ENCODE measurements around the gene ZNF599.
"Not testable (repeated sequence)": the region's sequence is repeated elsewhere in the genome, so short reads cannot be mapped to it uniquely, and the experiment has no call there.

ZNF599 gene

GRCh38 chr19:34772697-34773554 lies at the start of gene ZNF599:
ZNF599 (minus strand) TSS chr19:34773215; CDS start chr19:34772841, 374 bp downstream.
- peak; percentile 86 for DNase-seq (ENCODE audit: insufficient read length, low spot score)
- FAIRE-seq = peak; percentile 86
- peak; percentile 87 for TF ChIP-seq POLR2A (IDR thresholded peaks at IDR 0.05; ENCODE audit: low read depth, low read length)

- no peak for TF ChIP-seq POLR2A (IDR thresholded peaks at IDR 0.05; ENCODE audit: low read depth, low read length)
- no peak for DNase-seq (ENCODE audit: insufficient read length, low spot score)
- no peak for FAIRE-seq
These were observed 45.3 kb upstream of the ZNF599 start for GRCh38 chr19:34818270-34818669.

- DNase-seq (ENCODE audit: insufficient read length, low spot score) (no peak), FAIRE-seq (no peak)
- no peak for TF ChIP-seq POLR2A (IDR thresholded peaks at IDR 0.05; ENCODE audit: low read depth, low read length)
These were observed 43.7 kb upstream of the ZNF599 start for GRCh38 chr19:34816708-34817107.

GRCh38 chr19:34808566-34808965 lies 35.6 kb upstream of the ZNF599 start:
- peak; percentile 6 for FAIRE-seq
- no peak for TF ChIP-seq POLR2A (IDR thresholded peaks at IDR 0.05; ENCODE audit: low read depth, low read length)
- DNase-seq (ENCODE audit: insufficient read length, low spot score) = peak; percentile 40

- FAIRE-seq = no peak
- no peak for DNase-seq (ENCODE audit: insufficient read length, low spot score)
- no peak for TF ChIP-seq POLR2A (IDR thresholded peaks at IDR 0.05; ENCODE audit: low read depth, low read length)
These were observed 34.2 kb upstream of the ZNF599 start for GRCh38 chr19:34806976-34807860.

GRCh38 chr19:34804115-34804514 lies 31.1 kb upstream of the ZNF599 start:
- DNase-seq (ENCODE audit: insufficient read length, low spot score) (no peak), FAIRE-seq (no peak)
- TF ChIP-seq POLR2A (IDR thresholded peaks at IDR 0.05; ENCODE audit: low read depth, low read length) = no peak

GRCh38 chr19:34796953-34797352 lies 23.9 kb upstream of the ZNF599 start:
- not testable (repeated sequence) for FAIRE-seq; DNase-seq (ENCODE audit: insufficient read length, low spot score)

- FAIRE-seq = no peak
- TF ChIP-seq POLR2A (IDR thresholded peaks at IDR 0.05; ENCODE audit: low read depth, low read length) = no peak
- no peak for DNase-seq (ENCODE audit: insufficient read length, low spot score)
These were observed 21.3 kb upstream of the ZNF599 start for GRCh38 chr19:34794066-34794960.

GRCh38 chr19:34793565-34793964 lies 20.6 kb upstream of the ZNF599 start:
- FAIRE-seq = no peak
- TF ChIP-seq POLR2A (IDR thresholded peaks at IDR 0.05; ENCODE audit: low read depth, low read length) = no peak

GRCh38 chr19:34788074-34788473 lies 15.1 kb upstream of the ZNF599 start:
- FAIRE-seq (no peak), DNase-seq (ENCODE audit: insufficient read length, low spot score) (no peak)
- TF ChIP-seq POLR2A (IDR thresholded peaks at IDR 0.05; ENCODE audit: low read depth, low read length) = no peak

More at GRCh38 chr19:34793565-34793964, 20.6 kb upstream of the ZNF599 start:
- no peak for DNase-seq (ENCODE audit: insufficient read length, low spot score)

GRCh38 chr19:34787059-34787824 lies 14.2 kb upstream of the ZNF599 start:
- FAIRE-seq (no peak), DNase-seq (ENCODE audit: insufficient read length, low spot score) (no peak)
- TF ChIP-seq POLR2A (IDR thresholded peaks at IDR 0.05; ENCODE audit: low read depth, low read length) = no peak

GRCh38 chr19:34786236-34786635 lies 13.2 kb upstream of the ZNF599 start:
- FAIRE-seq (no peak), DNase-seq (ENCODE audit: insufficient read length, low spot score) (no peak)
- no peak for TF ChIP-seq POLR2A (IDR thresholded peaks at IDR 0.05; ENCODE audit: low read depth, low read length)

- DNase-seq (ENCODE audit: insufficient read length, low spot score) (no peak), FAIRE-seq (no peak)
- TF ChIP-seq POLR2A (IDR thresholded peaks at IDR 0.05; ENCODE audit: low read depth, low read length) = no peak
These were observed 6.6 kb upstream of the ZNF599 start for GRCh38 chr19:34779652-34780051.

Data from H54 (cell line).